Thoracic aorta (tissue), 2 donors: ENCODE results near the gene SUPT20HL2. TPM values are rescaled to one million over a fixed set of nuclear protein-coding genes. Genes with fewer than 3 reads are reported as not detected.
"Not testable (repeated sequence)": the region's sequence is repeated elsewhere in the genome, so short reads cannot be mapped to it uniquely, and the experiment has no call there.

ENCODE experiments used
- ATAC-seq: fragments of 150-250 bp; one replicate; pipeline ENCODE4 v1.8.0; 2017; ENCODE audit warnings: low read depth; ENCODE audit not compliant: insufficient number of reproducible peaks, low FRiP score
- DNase-seq: peaks from one replicate; pipeline ENCODE4 v3.0.0-alpha.2; 2020; ENCODE audit warnings: low spot score
- H3K27ac ChIP-seq, 2 donors: fragments of 200-600 bp; sonication (generic); 1 replicate in 1 of 2; 2 replicates in 1 of 2; pipeline ENCODE4 v1.5.1; 2016; ENCODE audit warnings: mild to moderate bottlenecking in 2 of 2, moderate library complexity in 2 of 2
- H3K27me3 ChIP-seq: fragments of 200-600 bp; sonication (generic); replicated peaks from 2 replicates; pipeline ENCODE4 v1.6.0; 2016; ENCODE audit warnings: mild to moderate bottlenecking; ENCODE audit not compliant: insufficient read depth
- H3K36me3 ChIP-seq: fragments of 200-600 bp; sonication (generic); one replicate; pipeline ENCODE4 v1.5.1; 2016
- H3K4me1 ChIP-seq, 2 donors: fragments of 200-600 bp; sonication (generic); 1 replicate in 1 of 2; 2 replicates in 1 of 2; pipeline versions ENCODE4 v1.5.1 to v1.6.0; 2016; ENCODE audit warnings: low read depth in 2 of 2, mild to moderate bottlenecking in 1 of 2; ENCODE audit not compliant: control insufficient read depth in 1 of 2
- H3K4me3 ChIP-seq: fragments of 200-600 bp; sonication (generic); 2 replicates; pipeline ENCODE4 v1.5.1; 2016; ENCODE audit warnings: mild to moderate bottlenecking
- H3K9me3 ChIP-seq: fragments of 200-600 bp; sonication (generic); 2 replicates; pipeline ENCODE4 v1.5.1; 2016
- total RNA-seq, 2 donors: library from RNA; depleted of rRNA; stranded (reverse); fragments of >200 nt; gene quantifications; one replicate each; pipeline versions ENCODE4 v1.1.0 to v1.2.3, GENCODE V29; 2016
- TF ChIP-seq, protein P1 (sequence below): fragments of 200-600 bp; sonication (generic); IDR thresholded peaks from one replicate; pipeline ENCODE4 v1.5.1; 2019; ENCODE audit warnings: antibody characterized with exemption

Gene SUPT20HL2
- total RNA-seq: not detected

DNA sequence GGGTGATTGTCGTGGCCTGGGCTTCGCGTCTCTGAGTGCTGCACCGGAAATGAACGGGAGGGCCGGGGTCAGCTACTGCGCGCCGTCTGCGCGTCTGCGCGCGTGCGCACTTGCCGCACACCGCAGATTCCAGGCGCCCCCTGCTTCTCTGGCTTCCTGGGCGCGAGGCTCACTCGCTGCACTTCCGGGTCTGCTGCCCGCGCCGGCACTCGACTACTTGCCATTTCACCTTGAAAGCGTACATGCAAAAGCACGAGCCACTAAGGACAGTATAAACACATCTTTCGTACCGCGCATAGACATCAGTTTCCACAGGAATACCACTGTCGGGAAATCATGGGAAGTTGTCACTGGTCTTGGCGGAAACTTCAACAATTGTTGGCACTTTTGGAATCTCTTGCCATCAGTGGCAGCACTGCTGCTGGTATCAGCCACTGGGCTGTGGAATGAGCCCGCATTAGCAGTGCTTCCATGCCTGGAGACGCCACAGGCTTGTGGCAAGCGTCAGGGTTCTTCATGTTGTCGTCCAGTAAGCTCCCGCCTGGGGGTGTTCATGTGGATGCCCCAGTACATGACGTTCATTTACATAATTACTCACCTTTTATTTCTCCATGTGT, at the start of gene SUPT20HL2:
Gene SUPT20HL2, minus strand, starts transcription at position 51 of the 617 bp plus-strand sequence. CDS start 754 bp downstream, outside the sequence.
- ATAC-seq (no peak), DNase-seq (no peak)
- TF ChIP-seq, protein P1, sequence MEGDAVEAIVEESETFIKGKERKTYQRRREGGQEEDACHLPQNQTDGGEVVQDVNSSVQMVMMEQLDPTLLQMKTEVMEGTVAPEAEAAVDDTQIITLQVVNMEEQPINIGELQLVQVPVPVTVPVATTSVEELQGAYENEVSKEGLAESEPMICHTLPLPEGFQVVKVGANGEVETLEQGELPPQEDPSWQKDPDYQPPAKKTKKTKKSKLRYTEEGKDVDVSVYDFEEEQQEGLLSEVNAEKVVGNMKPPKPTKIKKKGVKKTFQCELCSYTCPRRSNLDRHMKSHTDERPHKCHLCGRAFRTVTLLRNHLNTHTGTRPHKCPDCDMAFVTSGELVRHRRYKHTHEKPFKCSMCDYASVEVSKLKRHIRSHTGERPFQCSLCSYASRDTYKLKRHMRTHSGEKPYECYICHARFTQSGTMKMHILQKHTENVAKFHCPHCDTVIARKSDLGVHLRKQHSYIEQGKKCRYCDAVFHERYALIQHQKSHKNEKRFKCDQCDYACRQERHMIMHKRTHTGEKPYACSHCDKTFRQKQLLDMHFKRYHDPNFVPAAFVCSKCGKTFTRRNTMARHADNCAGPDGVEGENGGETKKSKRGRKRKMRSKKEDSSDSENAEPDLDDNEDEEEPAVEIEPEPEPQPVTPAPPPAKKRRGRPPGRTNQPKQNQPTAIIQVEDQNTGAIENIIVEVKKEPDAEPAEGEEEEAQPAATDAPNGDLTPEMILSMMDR: no peak
- Histone ChIP-seq H3K9me3 (no peaks in the 10 kb centered on the region), H3K27ac (no peak within 1 kb of the TSS), H3K4me1 (no peaks in the 10 kb centered on the region), H3K4me3 (no peak within 1 kb of the TSS), H3K36me3 (no peaks in the 10 kb centered on the region), H3K27me3 (no peaks in the 10 kb centered on the region)

DNA sequence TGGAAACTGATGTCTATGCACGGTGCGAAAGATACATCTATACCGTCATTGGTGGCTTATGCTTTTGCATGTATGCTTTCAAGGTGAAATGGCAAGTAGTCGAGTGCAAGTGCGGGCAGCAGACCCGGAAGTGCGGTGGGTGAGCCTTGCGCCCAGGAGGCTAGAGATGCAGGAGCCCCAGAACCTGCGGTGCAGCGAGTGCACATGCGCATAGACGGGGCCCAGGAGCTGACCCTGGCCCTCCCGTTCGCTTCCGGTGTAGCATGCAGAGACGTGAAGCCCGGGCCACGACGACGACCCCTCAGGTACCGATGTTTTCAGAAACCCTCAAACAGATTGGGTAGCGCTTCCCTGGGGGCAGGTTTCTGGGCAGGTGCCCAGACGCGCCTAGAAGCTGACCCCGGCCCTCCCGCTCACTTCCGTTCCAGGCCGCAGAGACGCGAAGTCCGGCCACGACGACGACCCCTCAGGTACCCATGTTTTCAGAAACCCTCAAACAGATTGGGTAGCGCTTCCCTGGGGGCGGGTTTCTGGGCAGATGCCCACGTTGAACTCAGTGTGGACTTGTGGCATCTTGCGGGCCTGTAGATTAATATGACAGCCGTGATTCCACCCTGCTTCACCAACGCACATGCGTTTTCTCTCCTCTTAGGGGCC, 48.3 kb upstream of the SUPT20HL2 start:
- not testable (repeated sequence) for H3K4me3 ChIP-seq, DNase-seq, H3K27me3 ChIP-seq, ATAC-seq, H3K27ac ChIP-seq, H3K4me1 ChIP-seq, H3K36me3 ChIP-seq, H3K9me3 ChIP-seq

DNA sequence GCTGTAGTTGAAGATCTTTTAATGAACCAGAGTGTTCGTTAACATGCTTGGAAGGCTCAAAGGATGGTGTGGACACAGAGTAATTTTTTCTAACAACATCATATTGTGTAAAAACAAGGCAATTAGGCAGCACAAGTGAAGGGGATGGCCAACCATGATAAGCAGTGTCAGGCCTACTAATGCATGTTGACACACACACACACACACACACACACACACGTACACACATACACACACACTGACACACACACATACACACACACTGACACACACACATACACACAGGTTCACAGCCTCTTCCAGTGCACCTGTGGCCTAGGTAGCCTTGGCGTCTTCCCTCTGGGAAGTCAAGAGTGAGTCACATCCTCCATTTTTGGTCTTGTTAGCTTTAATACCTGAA, 46.4 kb upstream of the SUPT20HL2 start, which contains the start of gene SUPT20HL1:
Gene SUPT20HL1, plus strand, starts transcription at position 368 of the 400 bp plus-strand sequence. CDS start 2,122 bp downstream, outside the sequence.
- no peak for ATAC-seq

DNA sequence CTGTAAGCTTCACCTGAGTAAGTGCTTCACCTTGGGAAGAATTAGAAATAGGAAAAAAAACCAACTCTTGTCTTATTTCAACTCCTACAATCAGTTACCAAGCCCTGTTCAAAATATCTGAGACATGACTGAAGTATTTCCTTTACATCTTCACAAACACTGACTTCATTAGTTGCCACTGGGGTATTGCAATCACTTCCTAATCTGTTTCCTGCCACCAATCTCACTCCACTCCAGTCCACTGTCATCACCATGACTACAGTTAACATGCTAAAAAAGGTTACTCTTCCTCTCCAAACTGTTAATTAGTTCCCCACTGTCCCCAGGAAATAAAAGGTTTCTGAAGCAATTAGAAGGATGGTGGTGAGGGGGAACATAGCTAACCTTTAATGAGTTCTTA, 43.2 kb upstream of the SUPT20HL2 start:
- TF ChIP-seq, protein P1: no peak
- DNase-seq: no peak
- H3K27me3 ChIP-seq: no peaks in the 10 kb centered on the region
- no peak for ATAC-seq
- no peaks in the 10 kb centered on the region for H3K9me3 ChIP-seq
- H3K27ac ChIP-seq: no peak overlapping the region
- no peak overlapping the region for H3K4me3 ChIP-seq
- H3K36me3 ChIP-seq: no peaks in the 10 kb centered on the region
- H3K4me1 ChIP-seq: no peaks in the 10 kb centered on the region

More for the DNA sequence above, 46.4 kb upstream of the SUPT20HL2 start, which contains the start of gene SUPT20HL1:
- Histone ChIP-seq H3K27me3 (no peaks in the 10 kb centered on the region), H3K27ac (no peak within 1 kb of the TSS), H3K4me1 (no peaks in the 10 kb centered on the region), H3K9me3 (no peaks in the 10 kb centered on the region), H3K4me3 (no peak within 1 kb of the TSS), H3K36me3 (no peaks in the 10 kb centered on the region)
- no peak for DNase-seq
- TF ChIP-seq, protein P1: no peak

DNA sequence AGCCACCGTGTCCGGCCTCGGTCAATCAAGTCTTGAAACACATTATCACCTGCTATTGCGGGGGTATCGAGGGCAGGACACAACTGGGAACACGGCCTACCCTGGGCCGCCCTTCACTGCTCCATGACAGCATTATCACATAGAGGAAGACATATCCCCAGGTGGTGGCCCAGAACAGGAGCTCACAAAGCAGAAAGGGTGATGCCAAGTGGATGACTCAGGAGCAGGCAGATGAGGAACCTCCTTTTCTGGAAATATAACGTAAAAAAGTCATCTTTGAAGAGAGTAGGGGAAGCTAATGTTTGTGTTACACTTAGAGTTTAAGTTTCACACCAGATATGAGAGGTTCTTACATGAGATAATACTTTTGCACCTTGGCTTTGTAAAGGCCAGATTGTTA, 41.2 kb upstream of the SUPT20HL2 start:
- Histone ChIP-seq H3K9me3 (no peaks in the 10 kb centered on the region), H3K4me1 (no peaks in the 10 kb centered on the region), H3K4me3 (no peak overlapping the region), H3K27me3 (no peaks in the 10 kb centered on the region), H3K36me3 (no peaks in the 10 kb centered on the region), H3K27ac (no peak overlapping the region)
- ATAC-seq (no peak), DNase-seq (no peak)
- TF ChIP-seq, protein P1: no peak
